ENCODE results near the gene GPRIN3. TPM values are rescaled to one million over a fixed set of nuclear protein-coding genes. Genes with fewer than 3 reads are reported as not detected.
A peak's percentile ranks its signal among the peaks of the same experiment; 100 is the strongest.

GPRIN3 gene
- total RNA-seq, 2 donors from 2014 or later = 22.5 to 26.8 TPM

DNA sequence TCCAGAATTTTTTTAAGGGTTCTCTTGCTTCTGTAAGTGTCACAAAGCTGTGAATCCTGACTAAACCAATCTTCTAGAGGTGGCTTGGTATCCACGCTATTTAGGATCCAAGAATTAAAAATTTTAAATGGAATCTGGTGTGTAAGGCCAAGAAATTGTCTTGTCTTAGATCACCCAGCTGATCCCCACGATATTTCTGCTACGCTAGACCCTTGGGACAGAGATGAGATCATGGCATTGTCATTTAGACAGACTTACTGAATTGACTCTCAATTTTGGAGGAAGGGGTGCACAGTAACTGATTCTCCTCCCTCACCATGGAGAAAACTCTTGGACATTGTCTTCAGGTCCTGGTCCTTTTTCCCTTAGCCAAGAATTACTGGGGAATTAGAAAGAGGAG lies 5.7 kb downstream of the GPRIN3 start:
- DNase-seq = no peak
- Histone ChIP-seq H3K9ac (ENCODE audit: low read depth in 2 of 2, low read length in 2 of 2) (no peak overlapping the region), H3K27me3 (no peaks in the 10 kb centered on the region), H3K27ac (no peak overlapping the region), H3K36me3 (no peaks in the 10 kb centered on the region), H3K4me3 (no peak overlapping the region), H3K9me3 (no peaks in the 10 kb centered on the region), H3K4me1 (peaks cover 12% of the 10 kb centered on the region)
- TF ChIP-seq, protein P1, sequence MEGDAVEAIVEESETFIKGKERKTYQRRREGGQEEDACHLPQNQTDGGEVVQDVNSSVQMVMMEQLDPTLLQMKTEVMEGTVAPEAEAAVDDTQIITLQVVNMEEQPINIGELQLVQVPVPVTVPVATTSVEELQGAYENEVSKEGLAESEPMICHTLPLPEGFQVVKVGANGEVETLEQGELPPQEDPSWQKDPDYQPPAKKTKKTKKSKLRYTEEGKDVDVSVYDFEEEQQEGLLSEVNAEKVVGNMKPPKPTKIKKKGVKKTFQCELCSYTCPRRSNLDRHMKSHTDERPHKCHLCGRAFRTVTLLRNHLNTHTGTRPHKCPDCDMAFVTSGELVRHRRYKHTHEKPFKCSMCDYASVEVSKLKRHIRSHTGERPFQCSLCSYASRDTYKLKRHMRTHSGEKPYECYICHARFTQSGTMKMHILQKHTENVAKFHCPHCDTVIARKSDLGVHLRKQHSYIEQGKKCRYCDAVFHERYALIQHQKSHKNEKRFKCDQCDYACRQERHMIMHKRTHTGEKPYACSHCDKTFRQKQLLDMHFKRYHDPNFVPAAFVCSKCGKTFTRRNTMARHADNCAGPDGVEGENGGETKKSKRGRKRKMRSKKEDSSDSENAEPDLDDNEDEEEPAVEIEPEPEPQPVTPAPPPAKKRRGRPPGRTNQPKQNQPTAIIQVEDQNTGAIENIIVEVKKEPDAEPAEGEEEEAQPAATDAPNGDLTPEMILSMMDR (IDR thresholded peaks at IDR 0.05) = no peak
- intact Hi-C loops (cut with DNase I) = no loop called here

DNA sequence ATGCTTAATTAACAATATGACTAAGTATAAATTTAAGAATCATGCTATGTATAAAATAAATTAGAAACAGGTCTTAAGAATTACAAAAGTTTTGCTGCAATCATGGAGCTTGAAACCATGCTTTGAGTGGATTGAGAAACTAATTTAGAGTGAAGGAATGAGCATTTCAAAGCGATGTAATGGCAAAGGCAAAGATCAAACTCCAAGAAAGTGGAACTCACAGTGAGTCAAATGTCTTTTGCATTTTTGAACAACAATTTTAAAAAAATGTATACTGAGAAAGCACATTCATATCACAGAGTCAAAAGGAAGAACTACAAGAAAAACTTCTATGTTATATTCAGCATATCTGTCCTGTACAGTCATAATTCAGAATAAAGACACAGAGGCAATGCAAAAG lies 6.6 kb downstream of the GPRIN3 start:
- TF ChIP-seq, protein P1 (IDR thresholded peaks at IDR 0.05) = no peak
- H3K4me1 ChIP-seq = peaks cover 14% of the 10 kb centered on the region
- H3K27me3 ChIP-seq = no peaks in the 10 kb centered on the region
- no peaks in the 10 kb centered on the region for H3K36me3 ChIP-seq
- H3K27ac ChIP-seq = peak overlapping the region; percentile 83
- intact Hi-C loops (cut with DNase I) = no loop called here
- H3K4me3 ChIP-seq = no peak overlapping the region
- no peak for DNase-seq
- no peaks in the 10 kb centered on the region for H3K9me3 ChIP-seq
- H3K9ac ChIP-seq (ENCODE audit: low read depth in 2 of 2, low read length in 2 of 2) = peak overlapping the region in 1 of 2 donors; percentile 26

DNA sequence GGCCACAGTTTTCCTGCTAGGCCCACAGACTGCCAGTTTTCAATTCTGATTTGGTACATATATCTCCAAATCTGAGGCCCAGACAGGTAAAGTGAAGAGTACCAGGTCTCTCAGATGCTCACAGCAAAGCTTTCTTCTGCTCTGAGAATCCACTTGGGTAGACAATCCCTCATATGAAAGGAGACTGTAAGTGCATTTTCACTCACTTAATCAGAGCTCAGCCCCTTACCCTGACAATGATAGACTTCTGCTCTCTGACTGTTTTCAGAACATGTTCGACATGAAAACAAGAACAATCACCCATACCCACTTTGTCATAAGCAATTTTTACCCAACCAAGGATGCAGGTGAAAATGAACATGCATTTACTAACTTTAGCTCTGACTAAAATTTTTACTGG lies 7.1 kb downstream of the GPRIN3 start:
- Histone ChIP-seq H3K4me1 (peaks cover 11% of the 10 kb centered on the region), H3K9ac (ENCODE audit: low read depth in 2 of 2, low read length in 2 of 2) (no peak overlapping the region), H3K4me3 (no peak overlapping the region), H3K9me3 (no peaks in the 10 kb centered on the region), H3K27me3 (no peaks in the 10 kb centered on the region), H3K27ac (peak overlapping the region; percentile 83), H3K36me3 (no peaks in the 10 kb centered on the region)
- no peak for DNase-seq
- TF ChIP-seq, protein P1 (IDR thresholded peaks at IDR 0.05) = no peak
- intact Hi-C loops (cut with DNase I) = no loop called here

DNA sequence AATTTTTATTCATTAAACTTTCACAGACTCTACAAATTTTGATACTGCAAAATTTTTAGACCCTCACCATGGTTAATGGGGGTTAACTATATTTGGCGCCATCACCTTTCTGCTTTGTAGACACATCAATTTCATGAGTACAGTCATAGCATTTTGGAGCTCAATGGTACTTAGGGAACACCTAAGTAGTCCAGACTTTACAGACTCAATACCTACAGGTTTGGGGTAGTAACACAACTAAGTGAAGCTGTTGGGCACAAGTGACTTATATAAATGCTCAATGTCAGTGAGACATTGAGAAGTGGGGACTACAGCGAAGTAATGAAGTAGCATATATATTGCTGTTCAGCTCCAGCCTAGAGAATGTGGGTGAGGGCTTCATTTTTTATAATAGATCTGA lies 7.5 kb downstream of the GPRIN3 start:
- Histone ChIP-seq H3K27ac (peak overlapping the region; percentile 83), H3K9me3 (no peaks in the 10 kb centered on the region), H3K9ac (ENCODE audit: low read depth in 2 of 2, low read length in 2 of 2) (peak overlapping the region in 1 of 2 donors; percentile 60), H3K36me3 (no peaks in the 10 kb centered on the region), H3K4me3 (no peak overlapping the region), H3K4me1 (peaks cover 11% of the 10 kb centered on the region), H3K27me3 (no peaks in the 10 kb centered on the region)
- intact Hi-C loops (cut with DNase I) = no loop called here
- DNase-seq = no peak
- TF ChIP-seq, protein P1 (IDR thresholded peaks at IDR 0.05) = no peak

DNA sequence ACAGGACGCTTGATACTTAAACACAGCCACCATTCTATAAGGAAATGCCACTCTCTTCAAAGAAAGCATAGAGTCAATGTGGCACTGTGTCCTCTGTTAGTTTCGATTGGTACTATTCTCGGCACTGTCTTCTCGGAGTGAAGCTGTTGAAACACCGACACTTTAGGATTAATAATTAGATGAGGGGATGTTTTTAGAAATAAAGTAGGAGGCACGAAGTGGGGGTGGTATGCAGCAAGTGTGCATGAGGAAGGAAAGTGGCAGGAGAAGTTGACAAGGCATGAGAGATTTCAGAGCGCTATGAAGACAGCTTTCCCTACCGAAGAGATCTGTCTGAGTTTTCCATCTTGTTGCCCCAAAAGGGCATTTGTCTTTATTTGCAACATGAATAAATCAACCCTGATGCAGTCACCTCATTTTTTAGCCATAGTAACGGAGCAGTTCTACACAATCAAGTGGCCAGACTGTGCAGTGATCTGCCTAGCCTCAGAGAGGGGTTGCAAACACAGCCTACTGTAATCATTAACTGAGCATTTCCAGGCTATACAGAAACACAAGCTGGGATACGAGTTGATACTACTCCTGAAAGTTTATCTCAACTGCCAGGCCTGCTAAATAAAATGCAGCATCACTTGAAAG lies 8.3 kb downstream of the GPRIN3 start:
- H3K27me3 ChIP-seq = no peaks in the 10 kb centered on the region
- peak overlapping the region; percentile 20 for H3K4me3 ChIP-seq
- peak overlapping the region; percentile 4 to 60 for H3K9ac ChIP-seq (ENCODE audit: low read depth in 2 of 2, low read length in 2 of 2)
- intact Hi-C loops (cut with DNase I) = no loop called here
- TF ChIP-seq, protein P1 (IDR thresholded peaks at IDR 0.05) = no peak
- peak overlapping the region; percentile 83 for H3K27ac ChIP-seq
- H3K9me3 ChIP-seq = no peaks in the 10 kb centered on the region
- peak; percentile 47 for DNase-seq
- peaks cover 14% of the 10 kb centered on the region for H3K4me1 ChIP-seq
- no peaks in the 10 kb centered on the region for H3K36me3 ChIP-seq

All from colonic mucosa (tissue), 4 donors.